K562 (cell line): ENCODE measurements around the gene COA7. TPM values are rescaled to one million over a fixed set of nuclear protein-coding genes. Genes with fewer than 3 reads are reported as not detected.

Experiments used
- BMI1 ChIP-seq: fragments of 150-350 bp; IDR thresholded peaks from 2 replicates; pipeline ENCODE4 v1.6.1; 2014; ENCODE audit warnings: low read length
- E2F6 ChIP-seq, 2 experiments: IDR thresholded peaks; 2 replicates each; pipeline ENCODE4 v1.6.1; 2011; ENCODE audit warnings: borderline replicate concordance in 1 of 2, control low read depth in 1 of 2, low read depth in 1 of 2, low read length in 1 of 2, mild to moderate bottlenecking in 1 of 2, mixed read lengths in 1 of 2, moderate library complexity in 1 of 2; ENCODE audit not compliant: insufficient read depth in 1 of 2, insufficient read length in 1 of 2, poor library complexity in 1 of 2, severe bottlenecking in 1 of 2; ENCODE audit errors: extremely low read depth in 1 of 2
- E2F8 ChIP-seq: fragments of 450-650 bp; IDR thresholded peaks from 2 replicates; pipeline ENCODE4 v1.7.1; 2018; ENCODE audit warnings: mild to moderate bottlenecking, low read depth; ENCODE audit not compliant: partially characterized antibody
- EGR1 ChIP-seq: fragments of 450-650 bp; conservative IDR thresholded peaks from 2 replicates; pipeline ENCODE4 v1.6.1; 2017; ENCODE audit warnings: mild to moderate bottlenecking
- EHMT2 ChIP-seq: fragments of 450-650 bp; IDR thresholded peaks from 2 replicates; pipeline ENCODE4 v1.6.1; 2018; ENCODE audit warnings: antibody characterized with exemption
- IRF9 ChIP-seq: fragments of 450-650 bp; IDR thresholded peaks from 2 replicates; pipeline ENCODE4 v1.6.1; 2016; ENCODE audit warnings: missing biosample characterization, missing genetic modification characterization
- MECOM ChIP-seq: fragments of 250-450 bp; sonication (Bioruptor Pico); IDR thresholded peaks from 2 replicates; pipeline ENCODE4 v1.8.0; 2022; ENCODE audit warnings: inconsistent platforms
- NCOA1 ChIP-seq: fragments of 450-650 bp; IDR thresholded peaks from 2 replicates; pipeline ENCODE4 v1.6.1; 2016; ENCODE audit warnings: low read depth
- NCOA4 ChIP-seq: fragments of 450-650 bp; IDR thresholded peaks from 2 replicates; pipeline ENCODE4 v1.6.1; 2018; ENCODE audit warnings: mild to moderate bottlenecking; ENCODE audit not compliant: partially characterized antibody
- PML ChIP-seq: IDR thresholded peaks from 2 replicates; pipeline ENCODE4 v1.6.1; 2012; ENCODE audit warnings: low read length, inconsistent platforms
- RAD21 ChIP-seq, 2 experiments: fragments of 250-450 bp in 1 of 2; fragments of 450-650 bp in 1 of 2; sonication (Bioruptor Pico) in 1 of 2; formaldehyde crosslinking in 1 of 2; IDR thresholded peaks in 1 of 2; conservative IDR thresholded peaks in 1 of 2; 2 replicates each; pipeline versions ENCODE4 v1.4.0 to v1.8.0; 2020 to 2022; ENCODE audit warnings: mild to moderate bottlenecking in 2 of 2, moderate library complexity in 1 of 2
- SMARCE1 ChIP-seq: fragments of 450-650 bp; IDR thresholded peaks from 2 replicates; pipeline ENCODE4 v1.7.1; 2016; ENCODE audit warnings: mild to moderate bottlenecking
- SNIP1 ChIP-seq: fragments of 450-650 bp; IDR thresholded peaks from 2 replicates; pipeline ENCODE4 v1.7.1; 2017; ENCODE audit warnings: low read depth, mild to moderate bottlenecking
- TGIF2 ChIP-seq: sonication (generic); formaldehyde crosslinking; IDR thresholded peaks from 2 replicates; pipeline ENCODE4 v1.8.1; 2022; ENCODE audit warnings: mild to moderate bottlenecking, missing genetic modification reagents, moderate library complexity
- THRAP3 ChIP-seq: fragments of 450-650 bp; IDR thresholded peaks from 2 replicates; pipeline ENCODE4 v1.6.1; 2016; ENCODE audit warnings: mild to moderate bottlenecking, inconsistent platforms, borderline replicate concordance
- ZBTB7A ChIP-seq: IDR thresholded peaks from 2 replicates; pipeline ENCODE4 v1.6.1; 2011; ENCODE audit warnings: low read depth, mild to moderate bottlenecking, low read length, moderate library complexity, borderline replicate concordance; ENCODE audit not compliant: control insufficient read depth
- ZNF280A ChIP-seq: fragments of 450-650 bp; IDR thresholded peaks from 2 replicates; pipeline ENCODE4 v1.6.1; 2018; ENCODE audit warnings: mild to moderate bottlenecking, low read depth; ENCODE audit not compliant: partially characterized antibody
- ZNF707 ChIP-seq: fragments of 250-450 bp; sonication (Bioruptor Pico); conservative IDR thresholded peaks from 2 replicates; pipeline ENCODE4 v1.8.0; 2022; ENCODE audit warnings: inconsistent platforms, mild to moderate bottlenecking, moderate library complexity
- ZNF766 ChIP-seq: fragments of 200-800 bp; sonication (Bioruptor generic); conservative IDR thresholded peaks from 2 replicates; pipeline ENCODE4 v1.6.1; 2016; ENCODE audit warnings: missing genetic modification characterization, missing compliant biosample characterization
- polyA plus RNA-seq, 8 experiments: library from polyadenylated mRNA; depleted of rRNA in 4 of 8; stranded (reverse) in 5 of 8; unstranded in 3 of 8; fragments of >200 nt; fragmentation: Nextera tagmentation in 2 of 8; fragmentation: Illumina TruSeq in 1 of 8; extraction: Ambion mirVana in 2 of 8; extraction: Trizol in 1 of 8; gene quantifications; 2 replicates each; pipeline versions ENCODE4 v1.2.1 to v1.2.3, GENCODE V29; 2011 to 2014; ENCODE audit warnings: inconsistent platforms in 1 of 8, missing spikeins in 1 of 8
- total RNA-seq, 7 experiments: library from RNA; depleted of rRNA in 6 of 7; stranded (reverse); fragments of >200 nt in 6 of 7; fragmentation: Illumina TruSeq in 2 of 7; extraction: Trizol in 2 of 7; gene quantifications; 2 replicates each; pipeline versions ENCODE4 v1.2.1 to v1.2.3, GENCODE V29; 2011 to 2021; ENCODE audit warnings: low replicate concordance in 1 of 7

The COA7 gene
- total and polyA plus RNA-seq, 9 of the 15 experiments (the other 6 are each of a cell fraction or from before 2014, with no cell fraction given), result 19.4 to 82.8 (median 51.0) TPM

- TF ChIP-seq BMI1 (no peak), IRF9 (peak; percentile 45; the same call in 1 of the 2 replicates), EHMT2 (peak; percentile 81), ZNF766 (CRISPR knock-in tag) (0 out of 2 replicates have a peak, but pooled peaks have one; percentile 25), NCOA1 (peak; percentile 66; the same call in 1 of the 2 replicates), ZNF707 (CRISPR knock-in tag) (no peak), EGR1 (peak; percentile 84), SMARCE1 (peak; percentile 91), E2F8 (peak; percentile 45), MECOM (CRISPR knock-in tag) (no peak), E2F6 (IDR thresholded peaks at IDR 0.05; ENCODE audit: borderline replicate concordance in 1 of 2, extremely low read depth in 1 of 2, insufficient read depth in 1 of 2, insufficient read length in 1 of 2, low read depth in 1 of 2, low read length in 1 of 2, poor library complexity in 1 of 2, severe bottlenecking in 1 of 2) (peak in 1 of 2 experiments; percentile 15), ZBTB7A (peak; percentile 68; the same call in 1 of the 2 replicates), RAD21 (CRISPR knock-in tag; conservative IDR thresholded peaks at IDR 0.05 in 1 of 2, IDR thresholded peaks at IDR 0.05 in 1 of 2) (no peak), NCOA4 (peak; percentile 47), SNIP1 (0 out of 2 replicates have a peak, but pooled peaks have one; percentile 14), THRAP3 (peak; percentile 95), ZNF280A (peak; percentile 76), TGIF2 (CRISPR knock-in tag) (0 out of 2 replicates have a peak, but pooled peaks have one; percentile 77), PML (no peak; the same call in 1 of the 2 replicates)
These were observed 28.3 kb upstream of the COA7 start, which contains the start of gene ZYG11B (continued) for GRCh38 chr1:52726265-52727113.
